GM19035 (cell line): Measurements from ENCODE around the gene KMT2C.

Experiments
- ATAC-seq: cut with Tn5 transposase; IDR thresholded peaks from one replicate; pipeline ENCODE4 v1.9.1; 2021; ENCODE audit not compliant: unreplicated experiment

Gene KMT2C

GRCh38 chr7:152120210-152120609 lies 315.6 kb downstream of the KMT2C start:
- no peak for ATAC-seq

GRCh38 chr7:152117356-152117755 lies 318.4 kb downstream of the KMT2C start:
- ATAC-seq = no peak

GRCh38 chr7:152115021-152115718 lies 320.6 kb downstream of the KMT2C start:
- no peak for ATAC-seq

GRCh38 chr7:152112829-152113228 lies 323.0 kb downstream of the KMT2C start:
- no peak for ATAC-seq

GRCh38 chr7:152108359-152108758 lies 327.4 kb downstream of the KMT2C start:
- ATAC-seq = no peak

GRCh38 chr7:152107945-152108344 lies 327.9 kb downstream of the KMT2C start:
- ATAC-seq = no peak

GRCh38 chr7:152106990-152107389 lies 328.8 kb downstream of the KMT2C start:
- no peak for ATAC-seq

GRCh38 chr7:152105205-152105604 lies 330.6 kb downstream of the KMT2C start:
- no peak for ATAC-seq

- ATAC-seq = no peak
Observed at GRCh38 chr7:152103691-152104090, 332.1 kb downstream of the KMT2C start.

- no peak for ATAC-seq
Observed at GRCh38 chr7:152103066-152103465, 332.7 kb downstream of the KMT2C start.

- ATAC-seq = no peak
Observed at GRCh38 chr7:152097330-152097729, 338.5 kb downstream of the KMT2C start.

- no peak for ATAC-seq
Observed at GRCh38 chr7:152095771-152096170, 340.0 kb downstream of the KMT2C start.

- no peak for ATAC-seq
Observed at GRCh38 chr7:152093717-152094116, 342.1 kb downstream of the KMT2C start.

GRCh38 chr7:152090747-152091146 lies 345.1 kb downstream of the KMT2C start:
- ATAC-seq = no peak

- no peak for ATAC-seq
Observed at GRCh38 chr7:152089183-152089582, 346.6 kb downstream of the KMT2C start.

- no peak for ATAC-seq
Observed at GRCh38 chr7:152086513-152086912, 349.3 kb downstream of the KMT2C start.

- no peak for ATAC-seq
Observed at GRCh38 chr7:152085131-152085530, 350.7 kb downstream of the KMT2C start.
